GM21576 (cell line): ENCODE data around the gene LY9.
"Not testable (repeated sequence)": the region's sequence is repeated elsewhere in the genome, so short reads cannot be mapped to it uniquely, and the experiment has no call there.

Source experiments
- ATAC-seq: cut with Tn5 transposase; IDR thresholded peaks from one replicate; pipeline ENCODE4 v1.9.1; 2021; ENCODE audit warnings: mild to moderate bottlenecking, moderate library complexity; ENCODE audit not compliant: unreplicated experiment

Gene LY9

GRCh38 chr1:160862203-160863060 lies 66.5 kb downstream of the LY9 start, which contains the start of gene CD244:
Gene CD244 (minus strand): TSS chr1:160862887. CDS start chr1:160862677, 210 bp downstream.
- ATAC-seq = peak; percentile 52

- no peak for ATAC-seq
Observed at GRCh38 chr1:160863061-160863773, 67.2 kb downstream of the LY9 start.

GRCh38 chr1:160863774-160864131 lies 67.8 kb downstream of the LY9 start:
- ATAC-seq = no peak

GRCh38 chr1:160864173-160864572 lies 68.2 kb downstream of the LY9 start:
- ATAC-seq = no peak

- ATAC-seq = no peak
Observed at GRCh38 chr1:160865337-160865736, 69.4 kb downstream of the LY9 start.

- ATAC-seq = no peak
Observed at GRCh38 chr1:160866001-160866694, 70.2 kb downstream of the LY9 start.

GRCh38 chr1:160866695-160867260 lies 70.8 kb downstream of the LY9 start:
- ATAC-seq = no peak

GRCh38 chr1:160867651-160868050 lies 71.7 kb downstream of the LY9 start:
- ATAC-seq = not testable (repeated sequence)

- ATAC-seq = no peak
Observed at GRCh38 chr1:160868141-160868540, 72.2 kb downstream of the LY9 start.

- no peak for ATAC-seq
Observed at GRCh38 chr1:160874935-160875334, 79.0 kb downstream of the LY9 start.

- ATAC-seq = not testable (repeated sequence)
Observed at GRCh38 chr1:160875591-160875990, 79.6 kb downstream of the LY9 start.

- no peak for ATAC-seq
Observed at GRCh38 chr1:160876311-160876710, 80.3 kb downstream of the LY9 start.

- ATAC-seq = no peak
Observed at GRCh38 chr1:160877221-160877620, 81.2 kb downstream of the LY9 start.
